ENCODE results near the gene REC8.

GRCh38 chr14:24195186-24196070 lies 23.5 kb downstream of the REC8 start, which contains the start of gene TM9SF1:
- TF ChIP-seq POLR2A (IDR thresholded peaks at IDR 0.05; ENCODE audit: low read depth, low read length) (peak; percentile 72), POLR2AphosphoS5 (IDR thresholded peaks at IDR 0.05; ENCODE audit: low read depth, low read length) (peak; percentile 57; the same call in 1 of the 2 replicates), TAF1 (IDR thresholded peaks at IDR 0.05; ENCODE audit: borderline replicate concordance, low read depth, low read length) (peak; percentile 14; the same call in 1 of the 2 replicates)

Data from GM12892 (cell line).